AG10803 (cell line): Measurements from ENCODE around the gene CCDC117.
A peak's percentile ranks its signal among the peaks of the same experiment; 100 is the strongest.

Source experiments
- DNase-seq: peaks from one replicate; pipeline ENCODE4 v3.0.0; 2010; ENCODE audit warnings: low read depth
- H3K4me3 ChIP-seq: 2 replicates; pipeline ENCODE4 v1.5.1; 2011; ENCODE audit warnings: mild to moderate bottlenecking, low read length, control low read depth
- TF ChIP-seq, protein P1 (sequence below): conservative IDR thresholded peaks from 2 replicates; pipeline ENCODE4 v1.5.1; 2011; ENCODE audit warnings: mild to moderate bottlenecking, low read length, control low read depth, inconsistent platforms

The CCDC117 gene

DNA sequence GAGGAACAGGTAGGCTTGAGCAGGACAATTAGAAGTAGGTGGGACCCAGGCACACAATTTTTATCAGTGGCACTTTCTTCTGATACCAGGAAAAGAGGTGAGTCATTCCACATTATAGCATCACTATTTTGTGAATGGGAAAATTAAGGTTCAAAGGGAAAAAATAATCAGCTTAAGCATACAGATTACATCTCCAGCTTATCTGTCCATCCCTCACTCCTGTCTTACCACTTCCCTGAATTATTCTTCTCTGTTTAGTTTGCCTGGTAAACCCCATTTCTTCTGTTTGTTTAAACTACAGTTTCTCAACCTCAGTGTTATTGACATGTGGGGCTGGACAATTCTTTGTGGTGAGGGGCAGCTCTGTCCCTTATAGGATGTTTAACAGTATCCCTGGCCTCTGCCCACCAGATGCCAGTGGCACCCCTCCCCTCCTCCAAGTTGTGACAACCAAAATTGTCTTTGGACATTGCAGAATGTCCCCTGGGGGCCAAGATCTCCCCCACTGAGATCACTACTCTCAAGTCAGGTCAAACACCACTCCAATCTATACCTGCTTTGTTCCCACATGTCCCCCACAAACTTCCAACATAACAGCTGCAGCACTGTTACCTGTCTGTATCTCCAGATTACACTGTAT lies 36.3 kb downstream of the CCDC117 start:
- TF ChIP-seq, protein P1, sequence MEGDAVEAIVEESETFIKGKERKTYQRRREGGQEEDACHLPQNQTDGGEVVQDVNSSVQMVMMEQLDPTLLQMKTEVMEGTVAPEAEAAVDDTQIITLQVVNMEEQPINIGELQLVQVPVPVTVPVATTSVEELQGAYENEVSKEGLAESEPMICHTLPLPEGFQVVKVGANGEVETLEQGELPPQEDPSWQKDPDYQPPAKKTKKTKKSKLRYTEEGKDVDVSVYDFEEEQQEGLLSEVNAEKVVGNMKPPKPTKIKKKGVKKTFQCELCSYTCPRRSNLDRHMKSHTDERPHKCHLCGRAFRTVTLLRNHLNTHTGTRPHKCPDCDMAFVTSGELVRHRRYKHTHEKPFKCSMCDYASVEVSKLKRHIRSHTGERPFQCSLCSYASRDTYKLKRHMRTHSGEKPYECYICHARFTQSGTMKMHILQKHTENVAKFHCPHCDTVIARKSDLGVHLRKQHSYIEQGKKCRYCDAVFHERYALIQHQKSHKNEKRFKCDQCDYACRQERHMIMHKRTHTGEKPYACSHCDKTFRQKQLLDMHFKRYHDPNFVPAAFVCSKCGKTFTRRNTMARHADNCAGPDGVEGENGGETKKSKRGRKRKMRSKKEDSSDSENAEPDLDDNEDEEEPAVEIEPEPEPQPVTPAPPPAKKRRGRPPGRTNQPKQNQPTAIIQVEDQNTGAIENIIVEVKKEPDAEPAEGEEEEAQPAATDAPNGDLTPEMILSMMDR: no peak
- no peak for DNase-seq

DNA sequence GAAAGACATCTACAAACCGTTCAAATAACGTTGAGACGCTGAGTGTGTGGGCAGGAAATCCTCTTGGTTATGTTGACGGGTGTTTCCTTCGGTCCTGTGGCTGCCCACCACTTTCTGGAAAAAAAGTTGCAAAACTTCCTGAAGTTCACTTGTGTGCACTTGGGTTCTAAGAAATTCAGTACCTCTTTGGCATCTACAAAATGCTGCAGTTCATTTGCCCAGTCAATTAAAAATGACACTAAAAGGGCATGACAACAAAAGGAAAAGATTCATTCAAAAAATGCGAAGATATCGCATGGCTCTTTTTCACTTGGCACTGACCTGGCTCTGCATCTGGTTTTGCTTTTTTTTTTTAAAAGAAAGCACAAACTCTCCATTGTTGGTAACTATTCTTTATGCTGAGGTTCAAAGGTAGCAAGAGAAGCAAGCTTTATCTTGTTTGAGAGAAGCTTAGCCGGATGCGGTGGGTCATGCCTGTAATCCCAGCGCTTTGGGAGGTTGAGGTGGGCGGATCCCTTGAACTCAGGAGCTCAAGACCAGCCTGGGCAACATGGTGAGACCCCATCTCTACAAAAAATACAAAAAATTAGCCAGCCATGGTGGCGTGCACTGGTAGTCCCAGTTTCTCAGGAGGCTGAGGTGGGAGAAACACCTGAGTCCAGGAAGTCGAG lies 38.5 kb downstream of the CCDC117 start:
- peak; percentile 12 for DNase-seq
- no peak overlapping the region for H3K4me3 ChIP-seq
- TF ChIP-seq, protein P1: no peak

More for the DNA sequence above, 36.3 kb downstream of the CCDC117 start:
- no peak overlapping the region for H3K4me3 ChIP-seq

DNA sequence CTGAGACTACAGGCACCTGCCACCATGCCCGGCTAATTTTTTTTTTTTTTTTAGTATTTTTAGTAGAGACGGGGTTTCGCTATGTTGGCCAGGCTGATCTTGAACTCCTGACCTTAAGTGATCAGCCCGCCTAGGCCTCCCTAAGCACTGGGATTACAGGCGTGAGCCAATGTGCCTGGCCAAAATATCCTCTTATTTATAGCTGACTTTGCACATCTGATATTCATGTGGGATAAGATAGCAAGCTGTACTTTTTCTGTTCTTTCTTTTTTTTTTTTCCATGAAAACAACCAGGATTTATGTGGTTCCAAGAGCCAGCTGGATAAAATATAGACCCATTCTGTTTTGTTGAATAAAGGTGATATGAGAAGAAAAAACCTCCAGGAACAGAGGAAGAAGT lies 40.0 kb downstream of the CCDC117 start:
- TF ChIP-seq, protein P1: no peak
- DNase-seq: no peak
- H3K4me3 ChIP-seq: no peak overlapping the region

DNA sequence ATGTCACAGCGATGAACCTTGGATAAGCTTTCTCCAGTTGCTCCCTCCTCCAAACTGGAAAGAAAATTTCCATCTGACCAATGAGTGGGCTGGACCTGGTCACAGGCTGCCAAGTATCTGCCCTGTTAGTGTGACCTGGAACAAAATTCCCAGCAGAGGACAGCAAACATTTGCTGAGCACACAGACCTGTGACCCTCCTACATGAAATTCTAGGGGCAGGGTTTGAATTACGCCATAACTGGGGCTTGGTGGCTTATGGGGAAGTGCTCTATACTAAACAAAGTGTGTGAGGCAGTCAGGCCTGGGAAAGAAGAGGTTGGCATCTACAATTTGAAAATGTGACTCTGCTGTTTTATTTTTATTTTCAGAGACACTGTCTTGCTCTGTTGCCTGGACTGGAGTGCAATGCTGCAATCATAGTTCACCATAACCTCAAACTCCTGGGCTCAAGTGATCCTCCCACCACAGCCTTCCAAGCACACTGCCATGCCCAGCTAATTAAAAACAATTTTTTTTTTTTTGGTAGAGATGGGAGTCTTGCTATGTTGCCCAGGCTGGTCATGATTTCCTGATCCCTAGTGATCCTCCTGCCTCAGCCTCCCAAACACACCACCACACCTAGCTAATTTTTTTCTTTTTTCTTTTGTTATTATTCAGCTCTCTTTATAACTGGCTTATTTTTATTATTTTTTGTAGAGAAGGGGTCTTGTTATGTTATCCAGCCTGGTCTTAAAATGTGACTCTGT lies 41.5 kb downstream of the CCDC117 start:
- no peak overlapping the region for H3K4me3 ChIP-seq
- TF ChIP-seq, protein P1: no peak
- no peak for DNase-seq

DNA sequence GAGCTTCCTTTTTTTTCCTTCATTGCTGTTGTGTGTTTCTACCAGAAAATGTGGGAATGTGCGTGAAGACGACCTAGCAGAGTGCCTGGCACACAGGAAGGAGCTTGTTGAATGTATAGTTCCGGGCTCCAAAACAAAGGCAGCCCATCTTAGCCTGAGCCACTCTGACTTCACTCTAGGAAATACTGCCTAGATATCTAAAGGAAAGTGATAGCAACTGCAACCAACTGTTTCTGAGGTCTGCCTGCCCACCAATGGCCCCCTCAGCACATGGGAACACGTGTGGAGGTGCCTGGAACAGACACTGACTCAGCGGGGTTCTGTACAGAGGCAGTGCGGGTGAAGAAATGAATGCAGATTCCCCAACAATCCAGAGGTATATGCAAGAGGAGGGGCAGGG lies 42.6 kb downstream of the CCDC117 start:
- TF ChIP-seq, protein P1: no peak
- H3K4me3 ChIP-seq: no peak overlapping the region
- DNase-seq: no peak

DNA sequence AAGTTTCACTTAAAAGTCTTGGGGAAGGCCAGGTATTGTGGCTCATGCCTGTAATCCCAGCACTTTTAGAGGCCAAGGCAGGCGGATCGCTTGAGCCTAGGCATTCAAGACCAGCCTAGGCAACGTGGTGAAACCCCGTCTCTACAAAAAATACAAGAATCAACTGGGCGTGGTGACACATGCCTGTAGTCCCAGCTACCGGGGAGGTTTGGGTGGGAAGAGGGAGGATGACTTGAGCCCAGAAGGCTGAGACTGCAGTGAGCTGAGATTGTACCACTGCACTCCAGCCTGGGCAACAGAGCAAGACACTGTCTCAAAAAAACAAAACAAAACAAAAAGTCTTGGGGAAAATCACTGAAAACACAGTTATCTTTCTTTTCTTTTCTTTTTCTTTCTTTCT lies 43.2 kb downstream of the CCDC117 start:
- DNase-seq: no peak
- H3K4me3 ChIP-seq: no peak overlapping the region
- TF ChIP-seq, protein P1: no peak
